K562 (cell line): ENCODE data around the gene EIF2S3. TPM values are rescaled to one million over a fixed set of nuclear protein-coding genes. Genes with fewer than 3 reads are reported as not detected.
A peak's percentile ranks its signal among the peaks of the same experiment; 100 is the strongest.

Experiments
- ARNT ChIP-seq, 2 experiments: fragments of 450-650 bp; IDR thresholded peaks; 2 replicates each; pipeline ENCODE4 v1.6.1; 2016; ENCODE audit warnings: mild to moderate bottlenecking in 1 of 2
- ATF2 ChIP-seq: sonication (generic); formaldehyde crosslinking; IDR thresholded peaks from 2 replicates; pipeline ENCODE4 v1.8.1; 2022; ENCODE audit warnings: missing genetic modification reagents
- BRCA1 ChIP-seq, 2 experiments: fragments of 450-650 bp in 1 of 2; sonication (generic) in 1 of 2; formaldehyde crosslinking in 1 of 2; IDR thresholded peaks; 2 replicates each; pipeline versions ENCODE4 v1.5.0 to v1.6.1; 2017 to 2020; ENCODE audit warnings: mild to moderate bottlenecking in 1 of 2, missing genetic modification reagents in 1 of 2
- C11orf30 ChIP-seq: fragments of 450-650 bp; IDR thresholded peaks from 2 replicates; pipeline ENCODE4 v1.6.1; 2016; ENCODE audit warnings: low read depth, mild to moderate bottlenecking
- CREBBP ChIP-seq: IDR thresholded peaks from one replicate; pipeline ENCODE4 v1.6.1; 2012; ENCODE audit warnings: low read depth, mild to moderate bottlenecking, control low read depth, inconsistent platforms, low read length
- CTBP1 ChIP-seq: fragments of 450-650 bp; IDR thresholded peaks from 2 replicates; pipeline ENCODE4 v1.6.1; 2016; ENCODE audit warnings: borderline replicate concordance
- DIDO1 ChIP-seq: fragments of 450-650 bp; IDR thresholded peaks from 2 replicates; pipeline ENCODE4 v1.6.1; 2016; ENCODE audit warnings: low read depth, missing biosample characterization, missing genetic modification characterization
- ETS2 ChIP-seq: IDR thresholded peaks from 2 replicates; pipeline ENCODE4 v1.6.1; 2016; ENCODE audit warnings: borderline replicate concordance, missing genetic modification characterization, mild to moderate bottlenecking, moderate library complexity, missing compliant biosample characterization; ENCODE audit not compliant: poor library complexity, severe bottlenecking
- ETV1 ChIP-seq: fragments of 450-650 bp; conservative IDR thresholded peaks from 2 replicates; pipeline ENCODE4 v1.6.1; 2016; ENCODE audit warnings: missing genetic modification characterization, control low read depth, low read depth, missing compliant biosample characterization
- FOXJ2 ChIP-seq: fragments of 200-800 bp; sonication (Bioruptor generic); IDR thresholded peaks from 2 replicates; pipeline ENCODE4 v1.6.1; 2016; ENCODE audit warnings: missing genetic modification characterization, missing compliant biosample characterization
- HDAC6 ChIP-seq: IDR thresholded peaks from 2 replicates; pipeline ENCODE4 v1.6.1; 2012; ENCODE audit warnings: low read depth, mild to moderate bottlenecking, control low read depth, inconsistent platforms, low read length, moderate library complexity
- KDM5B ChIP-seq: fragments of 200-600 bp; sonication (generic); IDR thresholded peaks from 2 replicates; pipeline ENCODE4 v1.6.1; 2012; ENCODE audit warnings: low read depth, mild to moderate bottlenecking, moderate library complexity, low read length, control low read depth, inconsistent platforms; ENCODE audit not compliant: insufficient replicate concordance
- MAX ChIP-seq: sonication (generic); formaldehyde crosslinking; IDR thresholded peaks from 2 replicates; pipeline ENCODE4 v1.9.0; 2022; ENCODE audit warnings: mild to moderate bottlenecking, missing genetic modification reagents
- NFIC ChIP-seq: fragments of 450-650 bp; IDR thresholded peaks from 2 replicates; pipeline ENCODE4 v1.6.1; 2017; ENCODE audit warnings: mild to moderate bottlenecking, inconsistent platforms
- NR1H2 ChIP-seq: sonication (generic); formaldehyde crosslinking; IDR thresholded peaks from 2 replicates; pipeline ENCODE4 v1.4.0; 2020; ENCODE audit warnings: mild to moderate bottlenecking, missing genetic modification reagents
- PHF21A ChIP-seq: fragments of 450-650 bp; IDR thresholded peaks from 2 replicates; pipeline ENCODE4 v1.6.1; 2017; ENCODE audit warnings: low read depth, borderline replicate concordance
- POLR2AphosphoS2 ChIP-seq: IDR thresholded peaks from 2 replicates; pipeline ENCODE4 v1.6.1; 2012; ENCODE audit warnings: low read length, improper control_type of control experiment
- SOX6 ChIP-seq: fragments of 450-650 bp; IDR thresholded peaks from 2 replicates; pipeline ENCODE4 v1.6.1; 2014; ENCODE audit warnings: mild to moderate bottlenecking
- TAF1 ChIP-seq: IDR thresholded peaks from 2 replicates; pipeline ENCODE4 v1.6.1; 2011; ENCODE audit warnings: mild to moderate bottlenecking, low read length, moderate library complexity; ENCODE audit not compliant: insufficient read depth, control insufficient read depth, severe bottlenecking; ENCODE audit errors: extremely low read depth
- TRIM24 ChIP-seq, 2 experiments: fragments of 450-650 bp; IDR thresholded peaks; 2 replicates each; pipeline ENCODE4 v1.6.1; 2016
- ZBTB5 ChIP-seq: fragments of 450-650 bp; IDR thresholded peaks from 2 replicates; pipeline ENCODE4 v1.6.1; 2017; ENCODE audit warnings: antibody characterized with exemption
- ZNF174 ChIP-seq: fragments of 250-450 bp; sonication (Bioruptor Pico); IDR thresholded peaks from 2 replicates; pipeline ENCODE4 v1.4.0; 2020; ENCODE audit warnings: mild to moderate bottlenecking
- ZNF175 ChIP-seq: fragments of 200-800 bp; sonication (Bioruptor generic); IDR thresholded peaks from 2 replicates; pipeline ENCODE4 v1.6.1; 2016; ENCODE audit warnings: low read depth, mild to moderate bottlenecking, missing genetic modification characterization, missing compliant biosample characterization
- ZNF232 ChIP-seq: sonication (generic); formaldehyde crosslinking; IDR thresholded peaks from 2 replicates; pipeline ENCODE4 v1.8.0; 2022; ENCODE audit warnings: mild to moderate bottlenecking, missing genetic modification reagents
- ZNF668 ChIP-seq: fragments of 250-450 bp; sonication (Bioruptor Pico); IDR thresholded peaks from 2 replicates; pipeline ENCODE4 v1.8.0; 2022; ENCODE audit warnings: mild to moderate bottlenecking, inconsistent platforms
- ZNF77 ChIP-seq: fragments of 250-450 bp; sonication (Bioruptor Pico); IDR thresholded peaks from 2 replicates; pipeline ENCODE4 v1.5.0; 2020
- ZNF778 ChIP-seq: fragments of 450-650 bp; formaldehyde crosslinking; IDR thresholded peaks from 2 replicates; pipeline ENCODE4 v1.4.0; 2020; ENCODE audit warnings: mild to moderate bottlenecking, moderate library complexity
- polyA plus RNA-seq, 8 experiments: library from polyadenylated mRNA; depleted of rRNA in 4 of 8; stranded (reverse) in 5 of 8; unstranded in 3 of 8; fragments of >200 nt; fragmentation: Nextera tagmentation in 2 of 8; fragmentation: Illumina TruSeq in 1 of 8; extraction: Ambion mirVana in 2 of 8; extraction: Trizol in 1 of 8; gene quantifications; 2 replicates each; pipeline versions ENCODE4 v1.2.1 to v1.2.3, GENCODE V29; 2011 to 2014; ENCODE audit warnings: inconsistent platforms in 1 of 8, missing spikeins in 1 of 8
- total RNA-seq, 7 experiments: library from RNA; depleted of rRNA in 6 of 7; stranded (reverse); fragments of >200 nt in 6 of 7; fragmentation: Illumina TruSeq in 2 of 7; extraction: Trizol in 2 of 7; gene quantifications; 2 replicates each; pipeline versions ENCODE4 v1.2.1 to v1.2.3, GENCODE V29; 2011 to 2021; ENCODE audit warnings: low replicate concordance in 1 of 7

The EIF2S3 gene
- total and polyA plus RNA-seq, 9 of the 15 experiments (the other 6 are each of a cell fraction or from before 2014, with no cell fraction given): 148 to 439 (median 275) TPM

GRCh38 chrX:24024819-24025740, 29.7 kb upstream of the EIF2S3 start (continued):
- no peak for TF ChIP-seq FOXJ2
- no peak for TF ChIP-seq ZNF668 (CRISPR knock-in tag)
- no peak for TF ChIP-seq ZNF778 (CRISPR knock-in tag)
- no peak for TF ChIP-seq PHF21A
- TF ChIP-seq TAF1: peak; percentile 95
- TF ChIP-seq ZNF174 (CRISPR knock-in tag): no peak
- no peak for TF ChIP-seq SOX6
- no peak for TF ChIP-seq ZNF232 (CRISPR knock-in tag)
- 0 out of 2 replicates have a peak, but pooled peaks have one; percentile 37 for TF ChIP-seq ATF2 (CRISPR knock-in tag)
- TF ChIP-seq HDAC6: no peak
- no peak for TF ChIP-seq C11orf30
- TF ChIP-seq ETS2 (tag): no peak
- peak; percentile 48 for TF ChIP-seq MAX (CRISPR knock-in tag)
- no peak for TF ChIP-seq POLR2AphosphoS2
- no peak for TF ChIP-seq CTBP1
- TF ChIP-seq ZNF77: no peak
- peak; percentile 88 for TF ChIP-seq KDM5B
- no peak for TF ChIP-seq BRCA1 (IDR thresholded peaks at IDR 0.05)
- no peak for TF ChIP-seq BRCA1 (CRISPR knock-in tag; IDR thresholded peaks at IDR 0.05)
- no peak for TF ChIP-seq DIDO1 (tag)
- no peak for TF ChIP-seq ETV1 (tag)
- TF ChIP-seq NR1H2 (CRISPR knock-in tag): no peak
- no peak for TF ChIP-seq TRIM24 (IDR thresholded peaks at IDR 0.05)
- no peak for TF ChIP-seq ZBTB5
- TF ChIP-seq ARNT (IDR thresholded peaks at IDR 0.05): no peak
- no peak for TF ChIP-seq ZNF175 (CRISPR knock-in tag)
- peak; percentile 43 for TF ChIP-seq NFIC
- TF ChIP-seq CREBBP: no peak
